OCI-LY3 (cell line): Measurements from ENCODE around the gene MGMT.

Experiments used
- CTCF ChIP-seq: fragments of 200-600, 300-600 bp; sonication (generic); IDR thresholded peaks from 2 replicates; pipeline ENCODE4 v1.5.1; 2014; ENCODE audit warnings: antibody characterized with exemption, low read length, low read depth
- EZH2phosphoT487 ChIP-seq: fragments of 200-600 bp; shearing (Covaris generic); IDR thresholded peaks from 2 replicates; pipeline ENCODE4 v1.6.1; 2018; ENCODE audit warnings: antibody characterized with exemption, mixed run types, low read depth

- TF ChIP-seq CTCF, result no peak
- no peak for TF ChIP-seq EZH2phosphoT487
Measured at GRCh38 chr10:129756912-129757901, 290.2 kb downstream of the MGMT start.
